ENCODE results near the gene DPP3. TPM values are rescaled to one million over a fixed set of nuclear protein-coding genes. Genes with fewer than 3 reads are reported as not detected.
"Not testable (repeated sequence)": the region's sequence is repeated elsewhere in the genome, so short reads cannot be mapped to it uniquely, and the experiment has no call there.

DPP3 gene
- total RNA-seq: 21.5 and 22.7 TPM in 2 replicates
- total RNA-seq (2013): 24.4 TPM
- 31.7 and 40.6 TPM in 2 replicates for polyA plus RNA-seq
- 55.6 and 63.7 TPM in 2 replicates for polyA minus RNA-seq

- Mint-ChIP-seq H3K27ac (peak within 1 kb of the TSS; percentile 93), H3K4me1 (peaks cover 20% of the 10 kb centered on the region), H3K4me3 (peak within 1 kb of the TSS; percentile 92), H3K9me3 (ENCODE audit: insufficient read depth) (no peaks in the 10 kb centered on the region), H3K27me3 (no peaks in the 10 kb centered on the region)
- ChIA-PET POLR2A (interaction anchor here (0.6 to 2.2 kb wide), 11 partner anchors 11 to 363 kb away, joined by 3 to 18 read pairs (median 5); partner anchors contain the start of genes BBS1, MRPL11, PELI3 and RBM4), CTCF (interaction anchor here (0.7 to 3.6 kb wide), 14 partner anchors 12 to 198 kb away, joined by 3 to 45 read pairs (median 4); partner anchors contain the start of genes BBS1, MRPL11, PELI3 and RBM4)
- WGBS (ENCODE audit: insufficient coverage): under 1% methylated on average over 57 of the region's 62 CpGs
- Histone ChIP-seq H3K4me2 (replicated peaks; ENCODE audit: low read depth, low read length, poor library complexity, severe bottlenecking) (peak within 1 kb of the TSS; percentile 88), H3K79me2 (ENCODE audit: control insufficient read depth, insufficient read depth, low read length) (peaks cover 12% of the 10 kb centered on the region), H3K27ac (ENCODE audit: low read length in 2 of 2) (peak within 1 kb of the TSS; percentile 63 to 85), H3K9ac (ENCODE audit: low read length) (peak within 1 kb of the TSS; percentile 76), H3K27me3 (replicated peaks in 1 of 4; ENCODE audit: control extremely low read depth in 1 of 4, control insufficient read depth in 3 of 4, insufficient read depth in 4 of 4, low read length in 3 of 4) (no peaks in the 10 kb centered on the region), H4K20me1 (ENCODE audit: control insufficient read depth, insufficient read depth, low read length, poor library complexity, severe bottlenecking) (no peaks in the 10 kb centered on the region), H2AFZ (ENCODE audit: insufficient read depth, low read depth, low read length, poor library complexity, severe bottlenecking) (peak within 1 kb of the TSS; percentile 94), H3K9me3 (ENCODE audit: control extremely low read depth in 1 of 3, control insufficient read depth in 2 of 3, insufficient read depth in 1 of 3, low read length in 2 of 3) (no peaks in the 10 kb centered on the region), H3K4me1 (ENCODE audit: control insufficient read depth in 2 of 2, insufficient read depth in 2 of 2, low read length in 2 of 2) (peaks cover 10 to 20% of the 10 kb centered on the region in 2 donors), H3K36me3 (replicated peaks in 1 of 2; ENCODE audit: control extremely low read depth in 1 of 2, control insufficient read depth in 1 of 2, extremely low read depth in 1 of 2, insufficient read depth in 2 of 2, low read length in 1 of 2) (peaks cover 0 to 7% of the 10 kb centered on the region in 2 experiments), H3K4me3 (ENCODE audit: control extremely low read depth in 1 of 5, extremely low read depth in 1 of 5, insufficient read depth in 1 of 5, low read depth in 2 of 5, low read length in 4 of 5) (peak within 1 kb of the TSS; percentile 36 to 92 (median 71))
- peak; percentile 97 for ATAC-seq (ENCODE audit: low read depth)
- intact Hi-C loops (cut with micrococcal nuclease): loop anchor here (1.0 to 2.0 kb wide), 6 partner anchors 14 to 198 kb away; partner anchors contain the start of genes ACTN3, BBS1, PELI3 and ZDHHC24
- TF ChIP-seq EZH2 (IDR thresholded peaks at IDR 0.05; ENCODE audit: borderline replicate concordance, insufficient read depth, low read depth, low read length, poor library complexity, severe bottlenecking) (no peak), CTCF (IDR thresholded peaks at IDR 0.05) (no peak)
- peak; percentile 96 for DNase-seq
These were observed at the start of gene DPP3 for GRCh38 chr11:66480117-66480938. DPP3 (plus strand) TSS chr11:66480434; CDS start chr11:66482201, 1,767 bp downstream.

- H3K27me3 Mint-ChIP-seq; intact Hi-C loops (cut with micrococcal nuclease); H3K79me2 ChIP-seq (ENCODE audit: control insufficient read depth, insufficient read depth, low read length); DNase-seq; H3K27ac Mint-ChIP-seq; H3K4me2 ChIP-seq (replicated peaks; ENCODE audit: low read depth, low read length, poor library complexity, severe bottlenecking); H3K9ac ChIP-seq (ENCODE audit: low read length); H3K9me3 ChIP-seq (ENCODE audit: control extremely low read depth in 1 of 3, control insufficient read depth in 2 of 3, insufficient read depth in 1 of 3, low read length in 2 of 3); H2AFZ ChIP-seq (ENCODE audit: insufficient read depth, low read depth, low read length, poor library complexity, severe bottlenecking); H3K27ac ChIP-seq (ENCODE audit: low read length in 2 of 2); H4K20me1 ChIP-seq (ENCODE audit: control insufficient read depth, insufficient read depth, low read length, poor library complexity, severe bottlenecking); H3K4me3 Mint-ChIP-seq; H3K4me3 ChIP-seq (ENCODE audit: control extremely low read depth in 1 of 5, extremely low read depth in 1 of 5, insufficient read depth in 1 of 5, low read depth in 2 of 5, low read length in 4 of 5); H3K9me3 Mint-ChIP-seq (ENCODE audit: insufficient read depth); H3K4me1 ChIP-seq (ENCODE audit: control insufficient read depth in 2 of 2, insufficient read depth in 2 of 2, low read length in 2 of 2); H3K4me1 Mint-ChIP-seq; H3K27me3 ChIP-seq (replicated peaks in 1 of 4; ENCODE audit: control extremely low read depth in 1 of 4, control insufficient read depth in 3 of 4, insufficient read depth in 4 of 4, low read length in 3 of 4); ATAC-seq (ENCODE audit: low read depth): not testable (repeated sequence)
- peaks cover 0 to 14% of the 10 kb centered on the region in 2 experiments for H3K36me3 ChIP-seq (replicated peaks in 1 of 2; ENCODE audit: control extremely low read depth in 1 of 2, control insufficient read depth in 1 of 2, extremely low read depth in 1 of 2, insufficient read depth in 2 of 2, low read length in 1 of 2)
- ChIA-PET POLR2A (interaction anchor here (0.7 kb wide), 1 partner anchor 9 kb away, joined by 6 read pairs; no protein-coding TSS in a partner anchor), CTCF (interaction anchor here (0.8 to 3.1 kb wide), 5 partner anchors 8 to 247 kb away, joined by 3 to 16 read pairs (median 4); partner anchors contain the start of genes MRPL11 and RBM4B)
These were observed 48.9 kb upstream of the DPP3 start for GRCh38 chr11:66431287-66431686.

- H3K9me3 ChIP-seq (ENCODE audit: control extremely low read depth in 1 of 3, control insufficient read depth in 2 of 3, insufficient read depth in 1 of 3, low read length in 2 of 3); H3K4me3 Mint-ChIP-seq; DNase-seq; H3K27ac Mint-ChIP-seq; H2AFZ ChIP-seq (ENCODE audit: insufficient read depth, low read depth, low read length, poor library complexity, severe bottlenecking); H4K20me1 ChIP-seq (ENCODE audit: control insufficient read depth, insufficient read depth, low read length, poor library complexity, severe bottlenecking); H3K27me3 ChIP-seq (replicated peaks in 1 of 4; ENCODE audit: control extremely low read depth in 1 of 4, control insufficient read depth in 3 of 4, insufficient read depth in 4 of 4, low read length in 3 of 4); H3K4me2 ChIP-seq (replicated peaks; ENCODE audit: low read depth, low read length, poor library complexity, severe bottlenecking); ATAC-seq (ENCODE audit: low read depth); intact Hi-C loops (cut with micrococcal nuclease); H3K79me2 ChIP-seq (ENCODE audit: control insufficient read depth, insufficient read depth, low read length); POLR2A ChIA-PET; H3K27me3 Mint-ChIP-seq; H3K9ac ChIP-seq (ENCODE audit: low read length); H3K4me1 Mint-ChIP-seq; H3K9me3 Mint-ChIP-seq (ENCODE audit: insufficient read depth); H3K4me1 ChIP-seq (ENCODE audit: control insufficient read depth in 2 of 2, insufficient read depth in 2 of 2, low read length in 2 of 2); H3K27ac ChIP-seq (ENCODE audit: low read length in 2 of 2); H3K4me3 ChIP-seq (ENCODE audit: control extremely low read depth in 1 of 5, extremely low read depth in 1 of 5, insufficient read depth in 1 of 5, low read depth in 2 of 5, low read length in 4 of 5): not testable (repeated sequence)
- WGBS (ENCODE audit: insufficient coverage): 100% methylated on average over 4 of the region's 8 CpGs
- H3K36me3 ChIP-seq (replicated peaks in 1 of 2; ENCODE audit: control extremely low read depth in 1 of 2, control insufficient read depth in 1 of 2, extremely low read depth in 1 of 2, insufficient read depth in 2 of 2, low read length in 1 of 2): peaks cover 0 to 21% of the 10 kb centered on the region in 2 experiments
- CTCF ChIA-PET: interaction anchor here (0.7 to 1.7 kb wide), 5 partner anchors 20 to 434 kb away, joined by 3 to 5 read pairs (median 4); partner anchors contain the start of gene DPP3
These were observed 48.3 kb upstream of the DPP3 start for GRCh38 chr11:66431871-66432329.

Measured in B cell (primary cell).